Panc1 (cell line): ENCODE results near the gene DCANP1. TPM values are rescaled to one million over a fixed set of nuclear protein-coding genes. Genes with fewer than 3 reads are reported as not detected.

Experiments used
- ATAC-seq: fragments of 200-7000 bp; cut with Tn5 transposase; 2 replicates; pipeline ENCODE4 v1.9.1; 2020; ENCODE audit warnings: mild to moderate bottlenecking, moderate library complexity
- BruUV-seq: library from RNA; stranded (reverse); fragments of 400-500 nt; replicated peaks from 2 replicates; lab custom pipeline; 2021; lab: Mats Ljungman, UMichigan
- CTCF ChIA-PET: fragments of 300-600 bp; sonication (Branson Sonifier 250); formaldehyde crosslinking; loops from one replicate; lab custom pipeline; 2022; ENCODE audit warnings: antibody characterized with exemption; lab: Charles Lee
- POLR2A ChIA-PET: fragments of 300-600 bp; sonication (Branson Sonifier 250); formaldehyde crosslinking; loops from one replicate; lab custom pipeline; 2022; ENCODE audit warnings: antibody characterized with exemption; lab: Charles Lee
- DNase-seq: peaks from one replicate; pipeline ENCODE4 v3.0.0-alpha.2; 2010; ENCODE audit warnings: low read depth, low spot score
- H3K27ac ChIP-seq: 2 replicates; pipeline ENCODE4 v1.5.1; 2011; ENCODE audit warnings: mild to moderate bottlenecking, low read length, inconsistent platforms
- H3K27me3 ChIP-seq: fragments of 200-500 bp; sonication (Bioruptor generic); 2 replicates; pipeline ENCODE4 v1.6.0; 2014; ENCODE audit warnings: low read length, inconsistent platforms; ENCODE audit not compliant: control insufficient read depth, insufficient read depth
- H3K36me3 ChIP-seq: fragments of 200-500 bp; sonication (Bioruptor generic); 2 replicates; pipeline ENCODE4 v1.5.1; 2014; ENCODE audit warnings: inconsistent platforms, mild to moderate bottlenecking, low read length, moderate library complexity; ENCODE audit not compliant: control insufficient read depth, insufficient read depth
- H3K4me1 ChIP-seq: 2 replicates; pipeline ENCODE4 v1.5.1; 2011; ENCODE audit warnings: inconsistent platforms, mild to moderate bottlenecking, low read length, moderate library complexity; ENCODE audit not compliant: control insufficient read depth, insufficient read depth
- H3K4me3 ChIP-seq, 2 experiments: 2 replicates each; pipeline ENCODE4 v1.5.1; 2011 to 2012; ENCODE audit warnings: low read depth in 2 of 2, low read length in 2 of 2, mild to moderate bottlenecking in 2 of 2, inconsistent platforms in 1 of 2, moderate library complexity in 1 of 2
- H3K9me3 ChIP-seq: fragments of 200-500 bp; sonication (Bioruptor generic); 2 replicates; pipeline ENCODE4 v1.5.1; 2014; ENCODE audit warnings: low read depth, mild to moderate bottlenecking, inconsistent platforms, low read length, moderate library complexity; ENCODE audit not compliant: control insufficient read depth, insufficient read depth
- POLR2AphosphoS5 ChIP-seq: IDR thresholded peaks from 2 replicates; pipeline ENCODE4 v1.6.1; 2012; ENCODE audit warnings: mild to moderate bottlenecking, low read depth, low read length, moderate library complexity
- REST ChIP-seq, 2 experiments: IDR thresholded peaks; 2 replicates each; pipeline ENCODE4 v1.6.1; 2011 to 2012; ENCODE audit warnings: low read depth in 2 of 2, control low read depth in 1 of 2, low read length in 1 of 2, mild to moderate bottlenecking in 1 of 2, moderate library complexity in 1 of 2; ENCODE audit not compliant: insufficient read depth in 1 of 2
- SIN3A ChIP-seq: IDR thresholded peaks from 2 replicates; pipeline ENCODE4 v1.6.1; 2012; ENCODE audit warnings: low read depth, mild to moderate bottlenecking, low read length, moderate library complexity, borderline replicate concordance; ENCODE audit not compliant: insufficient read depth
- TCF7L2 ChIP-seq: IDR thresholded peaks from 2 replicates; pipeline ENCODE4 v1.6.1; 2011; ENCODE audit warnings: mild to moderate bottlenecking, low read depth, low read length, inconsistent platforms
- in situ Hi-C: cut with HindIII; loops from 2 replicates; pipeline ENCODE4 v1.10.0; 2016; ENCODE audit warnings: low sequenced_read_pairs, low pct_unique_long_range_greater_than_20kb
- intact Hi-C: fragments of 100-400 bp; cut with micrococcal nuclease; formaldehyde crosslinking; loops from one replicate; pipeline ENCODE4 v1.10.0; 2022; ENCODE audit not compliant: unreplicated experiment
- total RNA-seq: library from RNA; stranded (reverse); gene quantifications from one replicate; pipeline ENCODE4 v1.2.1, GENCODE V29; 2021; ENCODE audit not compliant: unreplicated experiment
- TF ChIP-seq, protein P1 (sequence below): fragments of 450-650 bp; IDR thresholded peaks from 2 replicates; pipeline ENCODE4 v1.5.1; 2017; ENCODE audit warnings: mild to moderate bottlenecking

DCANP1 gene
- total RNA-seq, 1 experiment from 2014 or later, result not detected

- ChIA-PET POLR2A (no interaction called here), CTCF (no interaction called here)
- H3K4me1 ChIP-seq, result no peaks in the 10 kb centered on the region
- BruUV-seq, result no TSS peak
- peaks cover 3% of the 10 kb centered on the region; the same call in 1 of the 2 replicates for H3K27me3 ChIP-seq
- intact Hi-C loops, result no loop called here
- no peak for DNase-seq
- H3K27ac ChIP-seq, result no peak overlapping the region
- H3K9me3 ChIP-seq, result no peaks in the 10 kb centered on the region
- H3K36me3 ChIP-seq, result no peaks in the 10 kb centered on the region
- no peak for ATAC-seq
- TF ChIP-seq TCF7L2 (no peak), REST (IDR thresholded peaks at IDR 0.05; ENCODE audit: insufficient read depth in 1 of 2, low read depth in 2 of 2, low read length in 1 of 2) (no peak), SIN3A (no peak)
- TF ChIP-seq, protein P1, sequence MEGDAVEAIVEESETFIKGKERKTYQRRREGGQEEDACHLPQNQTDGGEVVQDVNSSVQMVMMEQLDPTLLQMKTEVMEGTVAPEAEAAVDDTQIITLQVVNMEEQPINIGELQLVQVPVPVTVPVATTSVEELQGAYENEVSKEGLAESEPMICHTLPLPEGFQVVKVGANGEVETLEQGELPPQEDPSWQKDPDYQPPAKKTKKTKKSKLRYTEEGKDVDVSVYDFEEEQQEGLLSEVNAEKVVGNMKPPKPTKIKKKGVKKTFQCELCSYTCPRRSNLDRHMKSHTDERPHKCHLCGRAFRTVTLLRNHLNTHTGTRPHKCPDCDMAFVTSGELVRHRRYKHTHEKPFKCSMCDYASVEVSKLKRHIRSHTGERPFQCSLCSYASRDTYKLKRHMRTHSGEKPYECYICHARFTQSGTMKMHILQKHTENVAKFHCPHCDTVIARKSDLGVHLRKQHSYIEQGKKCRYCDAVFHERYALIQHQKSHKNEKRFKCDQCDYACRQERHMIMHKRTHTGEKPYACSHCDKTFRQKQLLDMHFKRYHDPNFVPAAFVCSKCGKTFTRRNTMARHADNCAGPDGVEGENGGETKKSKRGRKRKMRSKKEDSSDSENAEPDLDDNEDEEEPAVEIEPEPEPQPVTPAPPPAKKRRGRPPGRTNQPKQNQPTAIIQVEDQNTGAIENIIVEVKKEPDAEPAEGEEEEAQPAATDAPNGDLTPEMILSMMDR, result no peak
- in situ Hi-C loops, result no loop called here
- H3K4me3 ChIP-seq, result no peak overlapping the region
These were observed 37.5 kb upstream of the DCANP1 start for GRCh38 chr5:135484674-135485086.

DNA sequence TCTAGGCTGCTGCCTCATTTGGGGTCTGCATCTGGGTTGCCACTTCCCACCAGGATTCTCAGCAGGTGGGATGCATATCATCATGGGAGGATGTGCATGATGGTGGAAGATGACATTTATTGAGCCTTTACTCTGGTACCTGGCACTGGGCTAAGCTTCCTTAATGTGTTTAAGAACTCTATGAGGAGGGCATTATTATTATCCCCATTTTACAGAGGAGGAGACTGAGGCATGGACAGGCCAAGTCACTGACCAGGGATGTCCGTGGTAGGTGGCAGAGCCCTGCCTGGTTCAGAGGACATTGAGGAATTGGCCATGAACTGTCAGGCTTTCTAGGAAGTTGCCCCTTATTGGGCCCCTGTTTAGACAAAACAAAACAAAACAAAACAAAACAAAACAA, 36.1 kb upstream of the DCANP1 start:
- TF ChIP-seq POLR2AphosphoS5 (no peak), TCF7L2 (no peak), SIN3A (no peak), REST (IDR thresholded peaks at IDR 0.05; ENCODE audit: insufficient read depth in 1 of 2, low read depth in 2 of 2, low read length in 1 of 2) (no peak)
- TF ChIP-seq, protein P1, result no peak
- intact Hi-C loops, result no loop called here
- no peak overlapping the region for H3K4me3 ChIP-seq
- in situ Hi-C loops, result no loop called here
- POLR2A ChIA-PET, result no interaction called here
- H3K36me3 ChIP-seq, result no peaks in the 10 kb centered on the region
- DNase-seq (no peak), ATAC-seq (no peak)
- CTCF ChIA-PET, result no interaction called here
- no peaks in the 10 kb centered on the region for H3K9me3 ChIP-seq
- H3K27me3 ChIP-seq, result peaks cover 1% of the 10 kb centered on the region; the same call in 1 of the 2 replicates
- no peaks in the 10 kb centered on the region for H3K4me1 ChIP-seq
- no peak overlapping the region for H3K27ac ChIP-seq
- no TSS peak for BruUV-seq
